GM21390 (cell line): Measurements from ENCODE around the gene PDZD2.
"Not testable (repeated sequence)": the region's sequence is repeated elsewhere in the genome, so short reads cannot be mapped to it uniquely, and the experiment has no call there.

Source experiments
- ATAC-seq: cut with Tn5 transposase; IDR thresholded peaks from one replicate; pipeline ENCODE4 v1.9.1; 2021; ENCODE audit not compliant: unreplicated experiment

The PDZD2 gene

DNA sequence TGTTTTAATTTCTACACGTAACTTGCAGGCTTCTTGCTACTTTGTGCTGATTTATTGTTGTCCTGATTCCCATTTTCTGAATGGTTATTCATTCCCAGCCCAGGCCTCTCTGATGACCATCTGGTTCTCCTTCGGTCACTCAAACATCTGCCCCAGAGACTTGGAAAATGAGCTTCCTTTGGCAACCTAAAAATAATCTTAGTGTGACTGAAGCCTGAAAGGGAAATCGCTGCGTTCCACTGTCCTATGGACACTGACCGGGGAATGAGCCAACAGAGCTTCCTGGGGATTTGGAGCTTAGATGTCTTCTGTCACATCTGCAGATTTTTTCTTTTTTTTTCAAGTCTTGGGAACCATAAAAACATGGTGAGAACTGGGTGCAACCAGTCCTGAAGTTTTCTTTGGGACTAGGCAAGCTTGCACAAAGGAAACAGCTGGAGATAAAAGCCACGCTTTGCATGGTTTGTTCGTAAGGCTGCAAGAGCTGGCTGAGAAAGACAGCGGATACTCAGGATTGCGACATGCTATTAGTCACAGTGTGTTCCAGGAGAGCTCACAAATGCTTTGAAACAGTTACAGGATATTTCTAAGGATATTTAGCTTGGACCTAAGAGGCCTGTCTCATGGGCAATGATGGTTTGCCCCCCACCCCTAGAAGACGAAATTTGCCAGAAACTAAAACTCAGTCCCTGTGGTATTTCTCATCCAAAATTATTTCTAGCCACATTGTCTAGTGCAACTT lies 389.0 kb downstream of the PDZD2 start:
- no peak for ATAC-seq

DNA sequence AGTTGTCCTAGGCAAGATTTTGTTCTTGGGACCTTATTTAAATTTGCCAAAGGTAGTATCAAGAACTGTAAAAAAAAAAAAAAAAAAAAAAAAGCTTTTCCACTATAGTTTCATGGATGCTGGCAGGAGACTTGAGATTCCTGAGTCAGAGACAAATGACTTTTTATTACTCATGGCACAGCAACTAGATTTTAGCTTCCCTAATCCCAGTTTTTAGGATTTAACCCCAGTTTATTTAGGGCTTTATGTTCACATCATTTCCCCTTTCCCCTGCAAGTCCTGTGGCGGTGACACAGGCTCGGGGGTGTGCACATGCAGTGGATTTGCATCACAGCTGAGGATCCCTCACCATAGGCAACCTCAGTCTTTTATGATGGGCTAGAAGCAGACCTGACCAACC lies 390.3 kb downstream of the PDZD2 start:
- ATAC-seq, result no peak

DNA sequence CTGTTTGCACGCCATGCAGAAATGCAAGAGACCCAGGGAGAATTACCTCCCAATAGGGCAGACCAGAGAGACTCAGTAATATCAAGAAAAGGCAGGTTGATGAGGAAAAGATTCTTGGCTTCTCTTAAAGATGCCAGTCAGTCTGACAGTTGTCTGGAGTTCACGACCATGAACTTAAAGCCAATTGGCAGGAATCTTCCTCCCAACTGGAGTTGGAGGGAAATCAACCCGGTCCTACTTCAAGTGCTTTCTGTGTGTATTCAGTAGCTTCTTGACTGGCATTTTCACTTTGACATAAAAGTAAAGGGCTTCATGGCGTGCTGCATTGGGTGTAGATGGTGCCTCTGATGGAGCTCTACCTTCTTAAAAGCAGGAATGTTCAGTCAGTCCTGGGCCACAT lies 390.9 kb downstream of the PDZD2 start:
- ATAC-seq, result no peak

DNA sequence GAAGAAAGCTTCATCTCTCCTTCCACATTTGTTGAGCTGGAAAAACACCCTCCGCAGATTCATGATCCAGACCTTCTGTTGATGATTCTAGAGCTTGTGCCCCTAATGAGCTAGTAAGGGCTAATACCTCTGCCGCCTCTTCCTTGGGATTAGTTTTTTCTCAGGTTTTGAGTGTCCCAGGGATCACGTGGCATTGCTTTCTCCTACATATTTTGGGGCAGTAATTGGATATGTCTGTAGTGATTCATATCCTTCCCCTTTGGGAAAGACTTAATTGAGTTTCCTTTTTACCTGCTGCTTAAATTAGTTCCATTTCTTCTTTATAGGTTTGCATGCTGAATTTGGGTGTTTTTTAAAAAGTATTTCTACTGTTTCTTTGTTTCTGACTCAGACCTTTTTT lies 391.3 kb downstream of the PDZD2 start:
- no peak for ATAC-seq

DNA sequence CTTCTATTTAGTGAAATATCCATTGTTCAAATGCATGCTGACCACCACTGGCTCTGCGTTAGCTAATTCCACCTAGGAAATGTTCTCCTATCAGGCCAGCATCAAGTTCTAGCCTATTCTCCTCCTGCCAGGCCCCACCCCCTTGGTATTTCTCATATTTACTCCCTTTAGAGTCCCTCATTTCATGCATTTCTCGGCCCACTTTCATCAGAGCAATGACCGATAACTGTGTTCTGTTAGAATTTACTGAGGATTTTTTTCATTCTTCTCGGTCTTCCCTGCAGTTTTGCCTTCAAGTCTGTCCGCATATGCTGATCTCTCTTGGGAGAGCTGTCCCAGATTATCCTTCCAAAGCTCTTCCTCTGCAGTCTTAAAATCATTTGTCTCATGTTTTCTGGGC lies 391.8 kb downstream of the PDZD2 start:
- no peak for ATAC-seq

DNA sequence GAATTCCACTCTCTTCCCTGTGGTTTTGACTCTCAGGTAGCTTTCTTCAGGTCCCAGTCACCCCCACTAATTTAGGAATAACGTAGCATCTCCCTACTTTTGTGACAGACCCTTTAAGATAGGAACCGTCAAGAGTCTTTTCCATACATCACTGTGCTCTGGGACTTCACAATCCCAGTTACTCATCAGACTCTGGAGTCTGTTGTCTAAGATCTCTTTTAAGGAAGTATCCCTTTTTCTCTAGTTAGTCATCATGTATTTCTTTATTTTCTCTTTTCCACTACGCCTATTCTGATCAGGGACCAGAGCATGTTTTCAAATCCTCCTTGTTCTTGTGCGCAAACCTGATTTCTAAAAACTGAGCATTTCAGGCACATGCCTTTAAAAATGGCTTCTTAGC lies 392.2 kb downstream of the PDZD2 start:
- no peak for ATAC-seq

DNA sequence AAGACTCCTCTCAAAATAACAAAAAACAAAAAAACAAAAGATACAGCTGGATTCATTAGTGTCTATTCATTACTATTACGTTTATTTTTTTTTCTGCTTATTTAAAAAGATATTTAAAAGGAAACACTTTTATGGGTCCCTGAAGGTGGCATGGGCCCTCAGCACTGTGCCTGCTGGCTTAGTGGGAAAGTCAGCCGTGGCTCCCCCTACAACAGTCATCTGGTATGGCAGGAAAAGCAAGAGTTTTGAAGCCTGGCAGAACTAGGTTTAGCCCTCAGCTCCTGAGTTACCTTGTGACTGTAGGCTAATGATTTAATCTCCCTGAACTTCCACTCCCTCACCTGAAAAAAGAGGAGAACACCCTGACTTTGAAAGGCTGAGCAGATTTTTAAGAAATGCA lies 399.6 kb downstream of the PDZD2 start:
- ATAC-seq, result no peak

DNA sequence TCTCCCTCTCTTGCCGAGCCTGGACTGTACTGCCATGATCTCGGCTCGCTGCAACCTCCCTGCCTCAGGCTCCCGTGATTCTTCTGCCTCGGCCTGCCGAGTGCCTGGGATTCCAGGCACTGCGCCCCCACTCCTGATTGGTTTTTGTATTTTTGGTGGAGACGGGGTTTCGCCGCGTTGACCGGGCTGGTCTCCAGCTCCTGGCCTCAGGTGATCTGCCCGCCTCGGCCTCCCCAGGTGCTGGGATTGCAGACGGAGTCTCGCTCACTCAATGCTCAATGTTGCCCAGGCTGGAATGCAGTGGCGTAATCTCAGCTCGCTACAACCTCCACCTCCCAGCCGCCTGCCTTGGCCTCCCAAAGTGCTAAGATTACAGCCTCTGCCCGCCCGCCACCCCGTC lies 400.2 kb downstream of the PDZD2 start:
- ATAC-seq, result not testable (repeated sequence)

DNA sequence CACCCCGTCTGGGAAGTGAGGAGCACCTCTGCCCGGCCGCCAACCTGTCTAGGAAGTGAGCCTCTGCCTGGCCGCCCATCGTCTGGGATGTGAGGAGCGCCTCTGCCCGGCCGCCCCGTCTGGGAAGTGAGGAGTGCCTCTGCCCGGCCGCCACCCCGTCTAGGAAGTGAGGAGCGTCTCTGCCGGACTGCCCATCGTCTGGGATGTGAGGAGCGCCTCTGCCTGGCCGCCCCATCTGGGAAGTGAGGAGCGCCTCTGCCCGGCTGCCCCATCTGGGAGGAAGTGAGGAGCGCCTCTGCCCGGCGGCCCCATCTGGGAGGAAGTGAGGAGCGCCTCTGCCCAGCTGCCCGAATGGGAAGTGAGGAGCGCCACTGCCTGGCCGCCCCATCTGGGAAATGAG lies 400.7 kb downstream of the PDZD2 start:
- ATAC-seq, result not testable (repeated sequence)

DNA sequence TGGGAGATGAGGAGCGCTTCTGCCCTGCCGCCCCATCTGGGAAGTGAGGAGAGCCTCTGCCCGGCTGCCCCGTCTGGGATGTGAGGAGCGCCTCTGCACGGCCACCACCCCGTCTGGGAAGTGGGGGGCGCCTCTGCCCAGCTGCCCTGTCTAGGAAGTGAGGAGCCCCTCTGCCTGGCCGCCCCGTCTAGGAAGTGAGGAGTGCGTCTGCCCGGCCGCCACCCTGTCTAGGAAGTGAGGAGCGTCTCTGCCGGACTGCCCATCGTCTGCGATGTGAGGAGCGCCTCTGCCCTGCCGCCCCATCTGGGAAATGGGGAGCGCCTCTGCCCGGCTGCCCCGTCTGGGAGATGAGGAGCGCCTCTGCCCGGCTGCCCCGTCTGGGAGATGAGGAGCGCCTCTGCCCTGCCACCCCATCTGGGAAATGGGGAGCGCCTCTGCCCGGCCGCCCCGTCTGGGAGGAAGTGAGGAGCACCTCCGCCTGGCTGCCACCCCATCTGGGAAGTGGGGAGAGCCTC lies 401.3 kb downstream of the PDZD2 start:
- not testable (repeated sequence) for ATAC-seq

DNA sequence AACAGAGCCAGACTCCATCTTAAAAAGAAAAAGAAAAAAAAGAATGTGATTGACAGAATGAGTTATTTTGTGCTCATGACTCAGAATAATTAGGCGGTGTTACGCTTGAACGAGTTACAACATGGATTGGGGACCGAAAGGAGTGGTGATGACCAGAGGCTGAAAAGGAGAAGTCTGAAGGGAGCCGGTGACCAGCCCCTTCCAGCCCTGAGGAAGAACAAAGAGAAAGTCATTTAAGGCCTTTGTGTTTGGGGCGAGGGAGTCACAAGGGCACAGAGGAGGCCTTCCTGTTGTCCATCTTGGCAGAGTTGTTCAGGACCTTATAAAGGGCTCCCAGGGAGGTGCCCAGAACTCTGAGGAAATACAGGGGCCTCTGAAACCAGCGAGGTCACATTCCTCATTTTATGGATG lies 403.6 kb downstream of the PDZD2 start:
- ATAC-seq, result no peak

DNA sequence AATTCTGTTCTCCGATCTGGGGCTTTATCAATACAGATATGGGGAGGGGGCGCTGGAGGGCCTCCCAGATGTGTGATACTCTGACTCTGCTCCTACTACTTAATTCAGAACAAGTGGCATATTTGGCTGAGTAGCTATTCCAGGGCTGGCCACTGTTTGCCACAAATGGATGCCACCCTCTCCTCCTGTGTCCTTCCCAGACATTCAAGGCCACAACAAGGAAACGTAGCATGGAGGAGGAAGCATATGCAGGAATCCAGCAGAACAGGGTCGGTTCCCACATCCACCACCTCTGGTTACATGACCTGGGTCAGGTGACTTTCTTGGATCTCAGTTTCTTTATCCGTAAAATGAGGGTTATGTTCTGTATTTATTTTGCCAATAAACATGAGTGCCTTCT lies 404.2 kb downstream of the PDZD2 start:
- no peak for ATAC-seq

DNA sequence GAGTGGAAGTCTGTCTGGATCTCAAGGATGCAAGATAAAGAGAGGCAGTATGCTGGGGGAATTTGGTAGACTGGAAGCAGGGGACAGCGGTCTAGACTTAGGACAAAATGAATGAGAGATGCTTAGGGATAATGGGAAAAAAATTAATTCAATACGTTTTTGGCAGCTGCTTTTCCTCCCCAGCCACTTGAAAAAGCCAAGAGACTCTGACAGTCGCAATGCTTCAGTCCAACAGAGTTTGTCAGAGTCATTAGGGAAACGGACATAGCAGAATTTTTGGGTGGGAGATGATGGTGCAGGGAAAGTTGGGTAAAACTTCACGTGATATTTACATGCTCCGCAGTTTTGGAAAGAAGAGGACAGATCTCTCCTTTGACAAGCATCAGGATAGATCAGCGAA lies 405.5 kb downstream of the PDZD2 start:
- no peak for ATAC-seq

DNA sequence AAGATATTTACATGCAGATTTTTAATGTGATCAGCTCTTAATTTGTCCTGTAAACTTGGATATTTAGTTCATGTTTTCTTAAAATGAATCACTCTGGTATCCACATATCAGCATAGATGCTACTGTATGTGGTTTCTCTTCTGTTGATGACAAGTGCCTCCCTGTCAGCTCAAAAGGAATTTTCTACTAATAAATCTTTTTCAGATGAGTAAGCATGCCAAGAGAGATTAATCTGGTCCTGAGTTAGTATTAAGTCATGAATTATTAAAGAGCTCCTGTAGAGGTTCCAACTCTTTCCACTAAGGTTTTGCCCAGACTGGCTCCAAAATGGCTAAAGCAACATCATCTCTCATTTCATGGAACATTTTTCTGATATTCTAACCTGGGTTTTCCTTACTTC lies 406.0 kb downstream of the PDZD2 start:
- ATAC-seq, result no peak

DNA sequence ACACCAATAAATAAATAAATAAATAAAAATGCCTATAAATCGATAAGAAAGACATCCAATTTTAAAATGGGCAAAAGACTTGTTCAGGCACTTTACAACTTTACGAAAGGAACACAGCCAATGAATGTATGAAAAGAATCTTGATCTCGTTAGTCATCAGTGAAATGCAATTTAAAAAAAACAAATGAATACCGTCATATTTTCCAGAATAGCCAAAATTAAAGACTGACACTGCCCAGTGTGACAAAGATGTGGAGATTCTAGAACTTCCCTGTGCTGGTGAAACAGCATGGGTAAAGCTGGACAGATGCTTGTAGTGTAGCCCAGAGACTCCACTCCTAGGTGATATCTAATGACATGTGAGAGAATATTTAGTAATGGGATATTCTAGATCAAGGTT lies 408.1 kb downstream of the PDZD2 start:
- ATAC-seq, result no peak

DNA sequence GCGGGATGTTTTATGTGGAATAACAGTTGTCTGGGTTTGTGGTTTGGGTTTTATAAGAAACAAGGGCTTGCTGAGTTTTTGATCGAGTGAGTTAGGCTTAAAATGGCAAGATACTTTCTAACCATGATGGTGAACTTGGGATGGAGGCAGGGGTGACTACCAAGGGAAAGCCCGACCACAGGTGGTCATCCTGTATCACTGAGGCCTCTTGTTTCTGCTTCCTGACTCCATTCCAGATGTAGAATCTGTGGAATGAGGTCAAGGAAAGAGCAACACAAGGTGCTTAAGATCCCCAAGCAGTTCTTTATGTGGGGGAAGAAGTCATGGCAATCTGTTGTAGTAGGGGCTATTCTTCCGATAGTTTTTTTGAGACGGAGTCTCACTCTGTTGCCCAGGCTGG lies 412.9 kb downstream of the PDZD2 start:
- ATAC-seq, result no peak

DNA sequence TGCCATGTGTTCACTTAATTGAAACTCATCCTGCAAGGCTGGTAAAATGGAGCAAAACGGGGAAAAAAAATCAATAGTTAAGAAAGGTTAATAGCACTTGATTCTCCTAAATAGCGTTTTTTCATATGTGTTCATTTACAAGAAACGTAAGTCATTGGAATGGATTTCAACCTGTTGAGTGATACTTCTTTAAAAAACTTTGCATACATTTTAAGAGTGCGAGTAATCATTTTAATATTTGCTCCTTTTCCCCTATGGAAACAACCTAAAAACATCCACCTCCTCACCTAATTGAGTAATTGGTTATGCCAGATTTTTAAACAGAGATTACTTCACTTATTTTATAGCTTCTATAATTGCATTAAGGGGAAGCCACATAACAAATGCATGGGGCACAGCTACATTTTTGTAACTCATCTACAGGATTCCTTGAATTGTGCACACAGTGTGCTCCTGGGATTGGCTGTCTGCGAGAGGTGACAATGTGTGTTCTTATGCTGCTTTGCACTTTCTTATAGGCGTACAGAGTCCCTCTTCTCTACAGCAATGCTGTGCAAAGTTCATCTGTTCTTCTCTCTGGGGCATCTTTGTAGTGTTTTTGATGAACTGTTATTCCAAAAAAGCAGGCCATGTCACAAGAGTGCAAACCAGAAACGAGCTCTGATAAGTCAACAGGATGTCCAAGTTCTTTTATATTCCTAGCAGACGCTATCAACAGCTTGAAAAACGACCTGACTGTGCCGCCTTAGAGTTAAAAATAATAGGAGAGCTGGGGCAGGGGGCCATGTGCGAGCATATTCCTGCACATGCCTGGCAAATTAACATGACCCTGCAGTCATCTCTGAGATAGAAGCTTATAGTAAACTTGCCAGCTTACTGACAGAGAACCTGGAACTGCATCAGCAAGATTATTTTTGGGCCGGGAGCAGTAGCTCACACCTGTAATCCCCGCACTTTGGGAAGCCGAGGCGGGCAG lies 417.2 kb downstream of the PDZD2 start:
- ATAC-seq, result no peak

DNA sequence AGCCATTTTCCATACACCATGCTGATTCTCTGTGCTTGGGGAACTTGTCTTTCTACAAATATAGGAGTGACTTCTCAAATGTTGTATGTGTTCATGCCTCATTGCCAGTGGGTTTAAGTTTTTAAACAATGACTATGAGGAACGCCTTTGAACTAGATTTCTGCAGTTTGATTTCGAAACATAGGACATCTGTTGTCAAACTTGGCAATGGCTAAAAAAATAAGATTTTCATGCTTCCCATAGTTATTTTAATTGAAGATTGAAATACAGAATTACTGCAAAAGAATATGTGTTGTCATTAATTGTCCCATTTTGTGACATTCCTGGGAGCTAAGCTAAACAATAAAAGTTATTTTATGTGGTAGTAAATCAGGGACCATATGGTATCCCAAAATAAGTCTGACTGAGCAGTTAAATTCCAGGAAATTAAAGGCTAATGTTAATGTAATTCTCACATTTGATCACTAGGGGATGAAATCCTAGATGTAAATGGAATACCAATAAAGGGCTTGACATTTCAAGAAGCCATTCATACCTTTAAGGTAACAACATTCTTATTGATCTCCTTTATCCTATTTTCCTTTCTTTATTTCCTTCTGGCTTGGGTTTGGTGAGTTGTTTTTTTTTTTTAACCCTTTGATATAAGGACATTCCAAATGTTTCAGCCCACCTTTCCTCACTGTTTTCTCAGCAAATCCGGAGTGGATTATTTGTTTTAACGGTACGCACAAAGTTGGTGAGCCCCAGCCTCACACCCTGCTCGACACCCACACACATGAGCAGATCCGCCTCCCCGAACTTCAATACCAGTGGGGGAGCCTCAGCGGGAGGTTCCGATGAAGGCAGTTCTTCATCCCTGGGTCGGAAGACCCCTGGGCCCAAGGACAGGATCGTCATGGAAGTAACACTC lies 418.5 kb downstream of the PDZD2 start:
- no peak for ATAC-seq

DNA sequence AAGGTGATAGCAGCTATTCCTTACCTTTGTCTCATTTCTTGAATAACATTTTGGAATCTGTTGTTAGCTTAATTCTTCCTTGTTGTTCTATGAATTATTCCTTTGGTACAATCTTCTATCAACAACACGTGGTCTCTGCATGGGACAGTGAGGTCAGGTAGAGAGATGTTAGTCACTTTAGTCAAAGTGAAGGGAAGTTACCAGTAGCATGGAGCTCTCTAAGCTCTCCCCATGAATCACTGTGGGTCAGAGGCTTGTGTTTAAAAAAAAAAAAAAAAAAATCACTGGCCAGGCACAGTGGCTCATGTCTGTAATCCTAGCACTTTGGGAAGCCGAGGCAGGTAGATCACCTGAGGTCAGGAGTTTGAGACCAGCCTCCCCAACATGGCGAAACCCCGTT lies 419.2 kb downstream of the PDZD2 start:
- no peak for ATAC-seq

DNA sequence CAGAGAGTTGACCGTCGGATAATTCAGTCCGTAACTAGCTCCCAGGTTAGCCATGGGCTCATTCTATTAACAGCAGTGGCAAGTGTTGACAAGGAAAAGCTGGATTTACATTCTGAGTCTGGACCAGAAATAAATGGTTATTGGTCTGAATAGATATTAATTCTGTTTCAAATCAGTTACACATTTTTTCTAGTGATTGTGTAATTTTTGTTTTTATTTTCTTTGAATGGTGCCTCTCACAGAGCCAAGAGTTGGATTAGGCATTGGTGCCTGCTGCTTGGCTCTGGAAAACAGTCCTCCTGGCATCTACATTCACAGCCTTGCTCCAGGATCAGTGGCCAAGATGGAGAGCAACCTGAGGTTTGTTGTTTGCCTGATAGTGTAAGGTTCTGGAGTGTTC lies 420.1 kb downstream of the PDZD2 start:
- no peak for ATAC-seq
